ENCODE results near the gene PDE10A. TPM values are rescaled to one million over a fixed set of nuclear protein-coding genes. Genes with fewer than 3 reads are reported as not detected.
A peak's percentile ranks its signal among the peaks of the same experiment; 100 is the strongest.
"Not testable (repeated sequence)": the region's sequence is repeated elsewhere in the genome, so short reads cannot be mapped to it uniquely, and the experiment has no call there.

PDE10A gene
- total and polyA plus RNA-seq, 5 donors, result 3.6 to 8.5 (median 4.2) TPM

- Histone ChIP-seq H3K9me3 (ENCODE audit: control insufficient read depth, low read length) (no peaks in the 10 kb centered on the region), H3K4me3 (ENCODE audit: low read length) (no peak overlapping the region), H3K27ac (ENCODE audit: low read length) (no peak overlapping the region), H3K4me1 (ENCODE audit: control insufficient read depth, insufficient read depth, low read length) (peaks cover 6% of the 10 kb centered on the region), H3K27me3 (ENCODE audit: control insufficient read depth, insufficient read depth) (no peaks in the 10 kb centered on the region)
- DNase-seq, result no peak
- 53% methylated on average over 6 of the region's 6 CpGs for WGBS
- ATAC-seq, result no peak
- intact Hi-C loops (cut with DNase I), result no loop called here
Measured at GRCh38 chr6:165636402-165637048, 26.5 kb downstream of the PDE10A start.

DNA sequence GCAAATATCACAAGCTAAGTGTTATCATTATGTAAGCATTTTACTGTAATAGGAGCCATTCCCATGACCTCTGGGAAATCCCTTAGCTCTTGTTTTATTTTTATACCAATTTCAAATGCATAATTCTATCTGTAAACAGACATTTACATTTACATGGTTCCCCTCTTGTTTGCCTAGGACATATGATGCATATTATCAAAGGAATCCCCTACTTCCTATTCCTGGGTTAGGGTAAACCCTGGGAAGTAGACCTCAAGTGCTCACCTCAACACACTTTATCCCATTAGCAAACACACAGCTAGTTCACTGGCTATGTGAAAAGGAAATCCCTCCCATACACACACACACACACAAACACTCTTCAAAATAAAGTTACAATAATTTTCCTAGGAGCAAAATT lies 27.1 kb downstream of the PDE10A start:
- no peak overlapping the region for H3K27ac ChIP-seq (ENCODE audit: low read length)
- ATAC-seq, result no peak
- no peaks in the 10 kb centered on the region for H3K27me3 ChIP-seq (ENCODE audit: control insufficient read depth, insufficient read depth)
- peaks cover 6% of the 10 kb centered on the region for H3K4me1 ChIP-seq (ENCODE audit: control insufficient read depth, insufficient read depth, low read length)
- no peak for DNase-seq
- intact Hi-C loops (cut with DNase I), result no loop called here
- H3K9me3 ChIP-seq (ENCODE audit: control insufficient read depth, low read length), result no peaks in the 10 kb centered on the region
- H3K4me3 ChIP-seq (ENCODE audit: low read length), result no peak overlapping the region

DNA sequence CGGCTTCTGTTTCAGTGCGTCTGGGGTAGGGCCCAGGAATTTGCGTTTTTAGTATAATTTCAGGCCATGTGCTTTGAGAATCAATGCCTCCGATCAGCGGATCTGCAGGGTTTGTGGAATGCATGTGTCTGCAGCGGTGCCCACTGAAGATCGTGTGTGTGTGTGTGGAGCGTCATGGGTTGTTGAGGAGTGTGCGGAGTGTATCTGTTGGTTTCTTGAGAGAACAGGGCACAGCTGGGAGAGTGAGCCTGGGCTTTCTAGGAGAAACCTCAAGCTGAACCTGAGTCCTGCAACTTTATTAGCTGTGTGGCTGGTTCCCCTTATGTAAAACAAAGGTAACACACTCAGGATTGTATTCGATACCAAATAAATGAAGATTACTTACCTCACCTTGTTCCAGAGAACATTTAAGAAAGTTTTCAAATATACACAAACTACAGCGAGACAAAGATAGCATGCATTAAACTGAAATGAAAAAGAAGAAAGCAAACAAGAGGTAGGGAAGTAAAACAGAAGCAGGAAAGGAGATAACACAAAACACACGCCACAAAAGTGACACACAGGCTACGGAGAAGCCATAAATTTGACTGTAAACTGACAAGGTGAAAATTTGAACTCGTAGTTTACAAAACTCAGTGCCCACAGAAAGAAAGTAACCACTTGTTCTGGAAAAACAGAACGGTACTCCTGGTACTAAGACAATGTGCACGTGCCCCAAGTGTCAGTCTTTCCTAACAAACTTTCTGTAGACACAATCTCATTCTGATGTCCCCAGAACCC lies 28.8 kb downstream of the PDE10A start:
- WGBS, result 79% methylated on average over 16 of the region's 16 CpGs
- no peak for ATAC-seq
- intact Hi-C loops (cut with DNase I), result no loop called here
- no peaks in the 10 kb centered on the region for H3K9me3 ChIP-seq (ENCODE audit: control insufficient read depth, low read length)
- no peaks in the 10 kb centered on the region for H3K27me3 ChIP-seq (ENCODE audit: control insufficient read depth, insufficient read depth)
- no peak overlapping the region for H3K27ac ChIP-seq (ENCODE audit: low read length)
- no peak for DNase-seq
- H3K4me3 ChIP-seq (ENCODE audit: low read length), result no peak overlapping the region
- peaks cover 6% of the 10 kb centered on the region for H3K4me1 ChIP-seq (ENCODE audit: control insufficient read depth, insufficient read depth, low read length)

DNA sequence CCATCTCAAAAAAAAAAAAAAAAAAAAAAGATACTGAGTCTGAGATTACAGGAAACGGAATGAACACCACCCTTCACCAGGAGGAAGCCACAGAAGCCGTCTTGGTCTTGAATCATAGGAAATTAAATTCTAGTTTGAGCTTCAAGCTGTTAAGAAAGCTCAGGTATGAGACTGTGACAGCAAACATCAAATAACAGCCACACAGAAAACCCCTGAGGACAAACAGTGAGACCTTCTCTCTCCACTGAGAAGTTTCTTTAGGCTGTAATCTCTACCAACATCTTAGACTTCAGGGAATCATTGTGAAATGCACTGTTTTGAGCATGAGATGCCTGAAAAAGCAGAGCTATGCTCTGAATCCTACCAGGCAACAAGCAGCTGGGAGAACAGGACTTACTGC lies 30.8 kb downstream of the PDE10A start:
- H3K9me3 ChIP-seq (ENCODE audit: control insufficient read depth, low read length), result no peaks in the 10 kb centered on the region
- intact Hi-C loops (cut with DNase I), result no loop called here
- no peak overlapping the region for H3K4me3 ChIP-seq (ENCODE audit: low read length)
- ATAC-seq (peak in 1 of 2 donors; percentile 50), DNase-seq (no peak)
- WGBS, result 37% methylated on average over 2 of the region's 2 CpGs
- H3K4me1 ChIP-seq (ENCODE audit: control insufficient read depth, insufficient read depth, low read length), result peaks cover 6% of the 10 kb centered on the region
- no peak overlapping the region for H3K27ac ChIP-seq (ENCODE audit: low read length)
- no peaks in the 10 kb centered on the region for H3K27me3 ChIP-seq (ENCODE audit: control insufficient read depth, insufficient read depth)

- 59% methylated on average over 6 of the region's 6 CpGs for WGBS
- Histone ChIP-seq H3K9me3 (ENCODE audit: control insufficient read depth, low read length) (no peaks in the 10 kb centered on the region), H3K27ac (ENCODE audit: low read length) (no peak overlapping the region), H3K4me1 (ENCODE audit: control insufficient read depth, insufficient read depth, low read length) (peaks cover 2% of the 10 kb centered on the region), H3K4me3 (ENCODE audit: low read length) (no peak overlapping the region), H3K27me3 (ENCODE audit: control insufficient read depth, insufficient read depth) (no peaks in the 10 kb centered on the region)
- DNase-seq (no peak), ATAC-seq (no peak)
- intact Hi-C loops (cut with DNase I), result no loop called here
Measured at GRCh38 chr6:165630544-165630953, 32.5 kb downstream of the PDE10A start.

- H3K4me3 ChIP-seq (ENCODE audit: low read length), result no peak overlapping the region
- intact Hi-C loops (cut with DNase I), result no loop called here
- 88% methylated on average over 4 of the region's 4 CpGs for WGBS
Measured at GRCh38 chr6:165628955-165629354, 34.1 kb downstream of the PDE10A start.

GRCh38 chr6:165627366-165627765 lies 35.7 kb downstream of the PDE10A start:
- ATAC-seq, result no peak
- WGBS, result 78% methylated on average over 4 of the region's 4 CpGs

More at GRCh38 chr6:165628955-165629354, 34.1 kb downstream of the PDE10A start:
- Histone ChIP-seq H3K27me3 (ENCODE audit: control insufficient read depth, insufficient read depth) (no peaks in the 10 kb centered on the region), H3K9me3 (ENCODE audit: control insufficient read depth, low read length) (no peaks in the 10 kb centered on the region), H3K27ac (ENCODE audit: low read length) (no peak overlapping the region), H3K4me1 (ENCODE audit: control insufficient read depth, insufficient read depth, low read length) (peaks cover 2% of the 10 kb centered on the region)
- ATAC-seq, result no peak
- no peak for DNase-seq

GRCh38 chr6:165626711-165627110 lies 36.3 kb downstream of the PDE10A start:
- WGBS, result 69% methylated on average over 6 of the region's 6 CpGs
- intact Hi-C loops (cut with DNase I), result no loop called here
- no peak for ATAC-seq

More at GRCh38 chr6:165627366-165627765, 35.7 kb downstream of the PDE10A start:
- H3K27ac ChIP-seq (ENCODE audit: low read length), result no peak overlapping the region
- H3K4me1 ChIP-seq (ENCODE audit: control insufficient read depth, insufficient read depth, low read length), result no peaks in the 10 kb centered on the region
- no peak overlapping the region for H3K4me3 ChIP-seq (ENCODE audit: low read length)
- H3K9me3 ChIP-seq (ENCODE audit: control insufficient read depth, low read length), result no peaks in the 10 kb centered on the region
- intact Hi-C loops (cut with DNase I), result no loop called here
- DNase-seq, result no peak
- no peaks in the 10 kb centered on the region for H3K27me3 ChIP-seq (ENCODE audit: control insufficient read depth, insufficient read depth)

GRCh38 chr6:165624871-165625639 lies 38.0 kb downstream of the PDE10A start:
- DNase-seq, result no peak
- H3K9me3 ChIP-seq (ENCODE audit: control insufficient read depth, low read length), result no peaks in the 10 kb centered on the region
- H3K27me3 ChIP-seq (ENCODE audit: control insufficient read depth, insufficient read depth), result no peaks in the 10 kb centered on the region
- no peak for ATAC-seq
- H3K27ac ChIP-seq (ENCODE audit: low read length), result no peak overlapping the region
- intact Hi-C loops (cut with DNase I), result no loop called here
- WGBS, result 89% methylated on average over 6 of the region's 6 CpGs
- no peaks in the 10 kb centered on the region for H3K4me1 ChIP-seq (ENCODE audit: control insufficient read depth, insufficient read depth, low read length)
- no peak overlapping the region for H3K4me3 ChIP-seq (ENCODE audit: low read length)

More at GRCh38 chr6:165626711-165627110, 36.3 kb downstream of the PDE10A start:
- DNase-seq, result no peak
- Histone ChIP-seq H3K27ac (ENCODE audit: low read length) (no peak overlapping the region), H3K27me3 (ENCODE audit: control insufficient read depth, insufficient read depth) (no peaks in the 10 kb centered on the region), H3K4me1 (ENCODE audit: control insufficient read depth, insufficient read depth, low read length) (no peaks in the 10 kb centered on the region), H3K4me3 (ENCODE audit: low read length) (no peak overlapping the region), H3K9me3 (ENCODE audit: control insufficient read depth, low read length) (no peaks in the 10 kb centered on the region)

GRCh38 chr6:165621940-165622339 lies 41.1 kb downstream of the PDE10A start:
- DNase-seq, result no peak
- no peak overlapping the region for H3K27ac ChIP-seq (ENCODE audit: low read length)
- intact Hi-C loops (cut with DNase I), result no loop called here
- H3K4me3 ChIP-seq (ENCODE audit: low read length), result no peak overlapping the region
- ATAC-seq, result no peak
- H3K9me3 ChIP-seq (ENCODE audit: control insufficient read depth, low read length), result no peaks in the 10 kb centered on the region
- H3K4me1 ChIP-seq (ENCODE audit: control insufficient read depth, insufficient read depth, low read length), result no peaks in the 10 kb centered on the region
- no peaks in the 10 kb centered on the region for H3K27me3 ChIP-seq (ENCODE audit: control insufficient read depth, insufficient read depth)
- WGBS, result 74% methylated on average over 7 of the region's 7 CpGs

DNA sequence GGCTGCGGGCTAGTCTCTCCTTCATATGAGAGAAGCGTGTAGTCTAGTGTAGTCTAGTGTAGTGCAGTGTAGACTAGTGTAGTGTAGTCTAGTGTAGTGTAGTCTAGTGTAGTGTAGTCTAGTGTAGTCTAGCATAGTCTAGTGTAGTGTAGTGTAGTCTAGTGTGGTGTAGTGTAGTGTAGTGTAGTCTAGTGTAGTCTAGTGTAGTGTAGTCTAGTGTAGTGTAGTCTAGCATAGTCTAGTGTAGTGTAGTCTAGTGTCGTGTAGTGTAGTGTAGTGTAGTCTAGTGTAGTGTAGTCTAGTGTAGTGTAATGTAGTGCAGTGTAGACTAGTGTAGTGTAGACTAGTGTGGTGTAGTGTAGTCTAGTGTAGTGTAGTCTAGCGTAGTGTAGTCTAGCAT lies 44.1 kb downstream of the PDE10A start:
- H3K27ac ChIP-seq (ENCODE audit: low read length); H3K9me3 ChIP-seq (ENCODE audit: control insufficient read depth, low read length); DNase-seq; H3K4me3 ChIP-seq (ENCODE audit: low read length); ATAC-seq; H3K27me3 ChIP-seq (ENCODE audit: control insufficient read depth, insufficient read depth); H3K4me1 ChIP-seq (ENCODE audit: control insufficient read depth, insufficient read depth, low read length); intact Hi-C loops (cut with DNase I): not testable (repeated sequence)
- WGBS, result 97% methylated on average over 4 of the region's 4 CpGs

Measured in right cardiac atrium (tissue), 5 donors.